Activated CD4-positive, alpha-beta T cell treated with anti-CD3 and anti-CD28 coated beads, Interleukin-2, amount 50 U/mL, for 24 hours (primary cell): ENCODE measurements around the gene KRTAP10-9.
"Not testable (repeated sequence)": the region's sequence is repeated elsewhere in the genome, so short reads cannot be mapped to it uniquely, and the experiment has no call there.

Experiments used
- DNase-seq, 2 donors: peaks; one replicate each; pipeline ENCODE4 v3.0.0-alpha.2; 2020; ENCODE audit warnings: low read depth in 1 of 2, low spot score in 1 of 2

KRTAP10-9 gene

GRCh38 chr21:44594406-44594916 lies 32.4 kb upstream of the KRTAP10-9 start:
- no peak for DNase-seq

GRCh38 chr21:44595524-44595923 lies 31.4 kb upstream of the KRTAP10-9 start:
- DNase-seq: no peak

GRCh38 chr21:44596068-44596725 lies 30.7 kb upstream of the KRTAP10-9 start:
- no peak for DNase-seq

- no peak for DNase-seq
These were observed 28.8 kb upstream of the KRTAP10-9 start for GRCh38 chr21:44598061-44598460.

- DNase-seq: no peak
These were observed 27.4 kb upstream of the KRTAP10-9 start for GRCh38 chr21:44599264-44600029.

GRCh38 chr21:44600118-44600978 lies 26.5 kb upstream of the KRTAP10-9 start, which contains the start of gene KRTAP10-7:
KRTAP10-7 (plus strand) TSS chr21:44600597; CDS start chr21:44600622, 25 bp downstream.
- not testable (repeated sequence) for DNase-seq

- DNase-seq: not testable (repeated sequence)
These were observed 25.8 kb upstream of the KRTAP10-9 start for GRCh38 chr21:44601091-44601490.

GRCh38 chr21:44601596-44602462 lies 25.1 kb upstream of the KRTAP10-9 start:
- no peak for DNase-seq

GRCh38 chr21:44602463-44602850 lies 24.4 kb upstream of the KRTAP10-9 start:
- no peak for DNase-seq

GRCh38 chr21:44603109-44603875 lies 23.6 kb upstream of the KRTAP10-9 start:
- DNase-seq: no peak

- DNase-seq: no peak
These were observed 23.0 kb upstream of the KRTAP10-9 start for GRCh38 chr21:44603911-44604310.

- no peak for DNase-seq
These were observed 20.4 kb upstream of the KRTAP10-9 start for GRCh38 chr21:44606495-44606894.

GRCh38 chr21:44609193-44609592 lies 17.7 kb upstream of the KRTAP10-9 start:
- DNase-seq: no peak

GRCh38 chr21:44610157-44610843 lies 16.6 kb upstream of the KRTAP10-9 start:
- DNase-seq: not testable (repeated sequence)

GRCh38 chr21:44611551-44611950 lies 15.3 kb upstream of the KRTAP10-9 start:
- DNase-seq: no peak

- no peak for DNase-seq
These were observed 14.8 kb upstream of the KRTAP10-9 start, which contains the start of gene KRTAP10-8 for GRCh38 chr21:44612029-44612486. KRTAP10-8 (plus strand) TSS chr21:44612079; CDS start chr21:44612101, 22 bp downstream.

GRCh38 chr21:44612669-44613229 lies 14.1 kb upstream of the KRTAP10-9 start:
- no peak for DNase-seq

GRCh38 chr21:44613386-44614155 lies 13.3 kb upstream of the KRTAP10-9 start:
- no peak for DNase-seq
